ENCODE measurements around the gene POLR1H. TPM values are rescaled to one million over a fixed set of nuclear protein-coding genes. Genes with fewer than 3 reads are reported as not detected.
"Not testable (repeated sequence)": the region's sequence is repeated elsewhere in the genome, so short reads cannot be mapped to it uniquely, and the experiment has no call there.

POLR1H gene
- total RNA-seq, 1 donor from 2014 or later: 20.3 TPM

- DNase-seq: no peak
- no peak for ATAC-seq
- Histone ChIP-seq H3K4me1 (no peaks in the 10 kb centered on the region), H3K4me3 (no peak overlapping the region), H3K27me3 (no peaks in the 10 kb centered on the region), H3K36me3 (no peaks in the 10 kb centered on the region), H3K9me3 (no peaks in the 10 kb centered on the region), H3K27ac (no peak overlapping the region)
- intact Hi-C loops (cut with DNase I): no loop called here
- no peak for TF ChIP-seq CTCF (IDR thresholded peaks at IDR 0.05)
Observed at GRCh38 chr6:30025186-30025585, 35.9 kb upstream of the POLR1H start.

DNA sequence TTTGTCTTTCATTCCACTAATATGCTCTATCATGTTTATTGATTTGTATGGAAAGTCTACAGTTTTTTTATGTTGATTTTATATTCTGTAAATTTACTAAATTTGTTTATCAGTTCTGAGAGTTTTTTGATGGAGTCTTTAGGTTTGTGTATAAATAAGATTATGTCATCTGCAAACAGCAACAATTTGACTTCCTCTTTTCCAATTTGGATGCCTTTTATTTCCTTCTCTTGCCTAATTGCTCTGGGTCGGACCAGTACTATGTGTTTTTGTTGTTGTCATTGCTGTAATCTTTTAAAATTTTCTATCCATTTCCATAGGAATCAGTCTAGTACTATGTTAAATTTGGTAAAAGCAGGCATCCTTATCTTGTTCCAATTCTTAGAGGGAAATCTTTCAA lies 31.5 kb upstream of the POLR1H start:
- H3K27ac ChIP-seq: no peak overlapping the region
- H3K4me3 ChIP-seq: no peak overlapping the region
- TF ChIP-seq CTCF (IDR thresholded peaks at IDR 0.05): no peak
- ATAC-seq: no peak
- no peaks in the 10 kb centered on the region for H3K27me3 ChIP-seq
- no peaks in the 10 kb centered on the region for H3K4me1 ChIP-seq
- no peaks in the 10 kb centered on the region for H3K36me3 ChIP-seq
- no peak for DNase-seq
- intact Hi-C loops (cut with DNase I): no loop called here
- no peaks in the 10 kb centered on the region for H3K9me3 ChIP-seq

GRCh38 chr6:30031381-30031780 lies 29.7 kb upstream of the POLR1H start:
- ATAC-seq: no peak
- intact Hi-C loops (cut with DNase I): no loop called here

GRCh38 chr6:30033440-30033839 lies 27.6 kb upstream of the POLR1H start:
- H3K4me1 ChIP-seq; H3K4me3 ChIP-seq; H3K9me3 ChIP-seq; H3K27ac ChIP-seq; intact Hi-C loops (cut with DNase I); H3K27me3 ChIP-seq; H3K36me3 ChIP-seq; DNase-seq: not testable (repeated sequence)
- peak; percentile 83 for ATAC-seq

More at GRCh38 chr6:30031381-30031780, 29.7 kb upstream of the POLR1H start:
- Histone ChIP-seq H3K4me1 (no peaks in the 10 kb centered on the region), H3K27ac (no peak overlapping the region), H3K36me3 (no peaks in the 10 kb centered on the region), H3K9me3 (no peaks in the 10 kb centered on the region), H3K4me3 (no peak overlapping the region), H3K27me3 (no peaks in the 10 kb centered on the region)
- no peak for TF ChIP-seq CTCF (IDR thresholded peaks at IDR 0.05)
- DNase-seq: no peak

DNA sequence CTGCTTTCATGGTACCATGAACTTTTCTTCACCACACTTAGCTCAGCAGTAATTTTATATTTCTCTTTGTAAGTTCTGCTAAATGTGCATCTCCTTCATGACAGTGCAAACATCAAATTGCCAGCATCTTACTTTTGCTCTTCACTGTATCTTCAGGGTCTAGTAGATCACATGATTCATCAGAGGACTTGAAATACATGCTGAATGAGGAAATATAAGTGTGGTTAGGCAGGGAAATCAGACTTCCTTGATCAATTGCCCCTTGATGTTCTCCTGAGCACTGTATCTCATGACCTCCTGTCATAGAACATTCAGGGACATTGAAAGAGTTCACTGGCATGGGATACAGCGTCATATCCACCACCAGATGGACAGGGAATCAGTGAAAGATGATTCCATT lies 25.3 kb upstream of the POLR1H start:
- H3K36me3 ChIP-seq: no peaks in the 10 kb centered on the region
- TF ChIP-seq CTCF (IDR thresholded peaks at IDR 0.05): no peak

DNA sequence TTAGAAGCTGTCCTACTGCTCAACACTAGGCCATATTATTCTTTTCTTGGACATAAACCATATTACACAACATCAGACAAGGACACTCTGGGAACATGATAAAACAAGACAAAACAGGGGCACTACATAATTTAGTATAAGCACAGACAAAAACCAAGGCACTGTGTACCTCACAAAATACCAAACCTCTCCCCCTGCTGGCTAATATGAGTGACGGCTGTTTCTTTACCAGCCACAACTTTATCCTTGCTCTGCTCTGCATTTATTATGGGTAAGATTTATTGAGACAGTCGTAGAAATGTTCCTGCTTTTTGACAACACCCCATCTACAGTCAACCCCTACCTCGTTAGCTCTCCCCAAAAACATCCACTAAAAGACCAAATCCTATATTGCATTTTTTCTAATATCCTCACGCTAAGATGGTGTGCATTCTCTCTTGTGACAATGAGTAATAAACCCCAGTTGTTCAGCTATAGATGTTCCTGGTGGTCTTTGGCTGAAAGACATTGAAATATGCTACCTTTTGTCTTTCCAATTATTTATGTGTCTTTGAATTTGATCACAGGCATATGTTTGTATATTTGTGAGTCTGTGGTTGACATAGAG lies 23.8 kb upstream of the POLR1H start:
- Histone ChIP-seq H3K4me1 (no peaks in the 10 kb centered on the region), H3K27ac (no peak overlapping the region), H3K36me3 (no peaks in the 10 kb centered on the region), H3K4me3 (no peak overlapping the region), H3K9me3 (no peaks in the 10 kb centered on the region), H3K27me3 (no peaks in the 10 kb centered on the region)
- peak; percentile 52 for TF ChIP-seq CTCF (IDR thresholded peaks at IDR 0.05)
- intact Hi-C loops (cut with DNase I): no loop called here
- no peak for DNase-seq
- ATAC-seq: peak; percentile 75

More for the DNA sequence above, 25.3 kb upstream of the POLR1H start:
- DNase-seq: no peak
- H3K4me3 ChIP-seq: no peak overlapping the region
- no peaks in the 10 kb centered on the region for H3K4me1 ChIP-seq
- H3K9me3 ChIP-seq: no peaks in the 10 kb centered on the region
- no peaks in the 10 kb centered on the region for H3K27me3 ChIP-seq
- H3K27ac ChIP-seq: no peak overlapping the region
- ATAC-seq: peak; percentile 50
- intact Hi-C loops (cut with DNase I): no loop called here
